ENCODE measurements around the gene NLRP1.

DNA sequence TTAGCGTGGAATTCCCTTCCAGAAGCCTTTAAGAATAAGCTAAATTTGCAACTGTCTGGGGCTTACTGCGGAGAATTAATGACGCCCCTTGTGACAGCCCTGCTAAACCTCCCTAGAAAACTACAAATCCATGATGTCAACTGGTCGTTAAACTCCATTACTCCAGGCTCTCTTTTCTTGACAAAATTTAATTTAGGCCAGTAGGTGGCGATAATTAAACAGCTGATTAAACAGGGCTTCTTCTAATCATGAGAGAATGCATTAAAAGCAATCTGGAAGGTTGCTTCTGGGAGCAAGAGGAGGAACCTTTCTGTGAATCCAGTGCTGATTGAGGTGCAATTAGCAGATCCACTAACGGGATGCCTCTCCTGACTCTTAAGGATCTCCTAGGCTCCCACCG, 8.1 kb upstream of the NLRP1 start:
- TF ChIP-seq, protein P1, sequence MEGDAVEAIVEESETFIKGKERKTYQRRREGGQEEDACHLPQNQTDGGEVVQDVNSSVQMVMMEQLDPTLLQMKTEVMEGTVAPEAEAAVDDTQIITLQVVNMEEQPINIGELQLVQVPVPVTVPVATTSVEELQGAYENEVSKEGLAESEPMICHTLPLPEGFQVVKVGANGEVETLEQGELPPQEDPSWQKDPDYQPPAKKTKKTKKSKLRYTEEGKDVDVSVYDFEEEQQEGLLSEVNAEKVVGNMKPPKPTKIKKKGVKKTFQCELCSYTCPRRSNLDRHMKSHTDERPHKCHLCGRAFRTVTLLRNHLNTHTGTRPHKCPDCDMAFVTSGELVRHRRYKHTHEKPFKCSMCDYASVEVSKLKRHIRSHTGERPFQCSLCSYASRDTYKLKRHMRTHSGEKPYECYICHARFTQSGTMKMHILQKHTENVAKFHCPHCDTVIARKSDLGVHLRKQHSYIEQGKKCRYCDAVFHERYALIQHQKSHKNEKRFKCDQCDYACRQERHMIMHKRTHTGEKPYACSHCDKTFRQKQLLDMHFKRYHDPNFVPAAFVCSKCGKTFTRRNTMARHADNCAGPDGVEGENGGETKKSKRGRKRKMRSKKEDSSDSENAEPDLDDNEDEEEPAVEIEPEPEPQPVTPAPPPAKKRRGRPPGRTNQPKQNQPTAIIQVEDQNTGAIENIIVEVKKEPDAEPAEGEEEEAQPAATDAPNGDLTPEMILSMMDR (IDR thresholded peaks at IDR 0.05; ENCODE audit: extremely low read depth in 1 of 2, insufficient read depth in 1 of 2, low read depth in 1 of 2, low read length in 2 of 2): peak; percentile 33 to 38
- TF ChIP-seq POLR2A (IDR thresholded peaks at IDR 0.05; ENCODE audit: low read depth, low read length) (no peak), EZH2 (IDR thresholded peaks at IDR 0.05; ENCODE audit: borderline replicate concordance, low read depth, low read length, severe bottlenecking) (no peak), POLR2AphosphoS5 (IDR thresholded peaks at IDR 0.05; ENCODE audit: insufficient read depth, low read depth, low read length) (no peak), GATA2 (IDR thresholded peaks at IDR 0.05; ENCODE audit: insufficient read depth, insufficient read length, low read depth, low read length) (no peak), FOS (IDR thresholded peaks at IDR 0.05; ENCODE audit: borderline replicate concordance, insufficient read depth, low read length) (no peak), MYC (IDR thresholded peaks at IDR 0.05; ENCODE audit: low read depth, low read length) (no peak), JUN (IDR thresholded peaks at IDR 0.05; ENCODE audit: borderline replicate concordance, insufficient read depth, insufficient read length, low read depth) (no peak)
- TF ChIP-seq, protein P2, sequence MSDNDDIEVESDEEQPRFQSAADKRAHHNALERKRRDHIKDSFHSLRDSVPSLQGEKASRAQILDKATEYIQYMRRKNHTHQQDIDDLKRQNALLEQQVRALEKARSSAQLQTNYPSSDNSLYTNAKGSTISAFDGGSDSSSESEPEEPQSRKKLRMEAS (IDR thresholded peaks at IDR 0.05; ENCODE audit: insufficient read depth, insufficient read length): no peak

Measured in endothelial cell of umbilical vein (primary cell).